Skeletal muscle tissue (tissue), 4 donors: ENCODE results near the gene CCDC74A. TPM values are rescaled to one million over a fixed set of nuclear protein-coding genes. Genes with fewer than 3 reads are reported as not detected.
"Not testable (repeated sequence)": the region's sequence is repeated elsewhere in the genome, so short reads cannot be mapped to it uniquely, and the experiment has no call there.

Experiments used
- H3K27ac ChIP-seq: one replicate; pipeline ENCODE4 v1.7.0; 2013; ENCODE audit warnings: mild to moderate bottlenecking, low read depth, low read length, inconsistent platforms
- H3K27me3 ChIP-seq, 3 donors: one replicate each; pipeline ENCODE4 v1.7.0; 2013; ENCODE audit warnings: low read length in 3 of 3; ENCODE audit not compliant: control insufficient read depth in 3 of 3, insufficient read depth in 3 of 3
- H3K36me3 ChIP-seq, 3 donors: one replicate each; pipeline ENCODE4 v1.7.0; 2013; ENCODE audit warnings: low read length in 3 of 3; ENCODE audit not compliant: control insufficient read depth in 3 of 3, insufficient read depth in 3 of 3
- H3K4me1 ChIP-seq, 3 donors: one replicate each; pipeline ENCODE4 v1.7.0; 2013; ENCODE audit warnings: low read length in 3 of 3, mild to moderate bottlenecking in 3 of 3; ENCODE audit not compliant: control insufficient read depth in 3 of 3, insufficient read depth in 3 of 3
- H3K4me3 ChIP-seq, 3 donors: one replicate each; pipeline ENCODE4 v1.7.0; 2013; ENCODE audit warnings: low read length in 3 of 3
- H3K9ac ChIP-seq, 3 donors: one replicate each; pipeline ENCODE4 v1.7.0; 2013; ENCODE audit warnings: low read length in 3 of 3, mild to moderate bottlenecking in 3 of 3, moderate library complexity in 2 of 3, low read depth in 1 of 3
- H3K9me3 ChIP-seq, 3 donors: one replicate each; pipeline ENCODE4 v1.7.0; 2013; ENCODE audit warnings: low read length in 3 of 3; ENCODE audit not compliant: control insufficient read depth in 3 of 3
- total RNA-seq: library from RNA; depleted of rRNA; stranded (reverse); fragments of >200 nt; gene quantifications from one replicate; pipeline ENCODE4 v1.2.3, GENCODE V29; 2014
- donor health status: Osteomylitis.

Gene CCDC74A
- total RNA-seq, 1 donor from 2014 or later: 1.0 TPM

GRCh38 chr2:131488306-131489205 is 39.1 kb upstream of the CCDC74A start:
- Histone ChIP-seq H3K4me1 (peaks cover 2 to 9% (median 5%) of the 10 kb centered on the region in 3 donors), H3K9me3 (no peaks in the 10 kb centered on the region), H3K27me3 (no peaks in the 10 kb centered on the region), H3K9ac (no peak overlapping the region), H3K4me3 (no peak overlapping the region), H3K27ac (no peak overlapping the region), H3K36me3 (no peaks in the 10 kb centered on the region)

- H3K27ac ChIP-seq, H3K9me3 ChIP-seq, H3K36me3 ChIP-seq, H3K27me3 ChIP-seq: not testable (repeated sequence)
- Histone ChIP-seq H3K4me3 (peak overlapping the region in 2 of 3 donors; percentile 45 to 58), H3K9ac (peak overlapping the region; percentile 20 to 53 (median 50)), H3K4me1 (peaks cover 7 to 20% (median 13%) of the 10 kb centered on the region in 3 donors)
These were observed 36.8 kb upstream of the CCDC74A start for GRCh38 chr2:131490616-131491468.

DNA sequence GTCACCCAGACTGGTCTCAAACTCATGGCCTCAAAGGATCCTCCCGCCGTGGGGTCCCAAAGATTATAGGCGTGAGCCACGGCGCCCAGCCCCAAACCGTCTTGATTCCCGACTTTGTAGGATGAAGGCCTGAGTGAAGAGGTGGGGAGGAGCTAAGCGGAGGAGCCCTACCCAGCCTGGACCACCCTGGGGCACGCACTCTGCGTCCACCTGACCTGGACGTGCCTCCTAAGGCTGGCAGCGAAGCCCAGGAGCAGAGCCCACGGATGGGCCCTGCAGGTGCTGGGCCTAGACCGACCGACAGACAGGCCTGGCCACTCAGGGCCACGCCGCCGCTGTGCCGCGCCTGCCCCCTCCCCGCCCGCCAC is 36.2 kb upstream of the CCDC74A start:
- H3K36me3 ChIP-seq, H3K27me3 ChIP-seq, H3K9me3 ChIP-seq, H3K27ac ChIP-seq: not testable (repeated sequence)
- H3K4me3 ChIP-seq: peak overlapping the region; percentile 45 to 62 (median 58)
- peak overlapping the region; percentile 20 to 53 (median 50) for H3K9ac ChIP-seq
- peaks cover 7 to 20% (median 13%) of the 10 kb centered on the region in 3 donors for H3K4me1 ChIP-seq

DNA sequence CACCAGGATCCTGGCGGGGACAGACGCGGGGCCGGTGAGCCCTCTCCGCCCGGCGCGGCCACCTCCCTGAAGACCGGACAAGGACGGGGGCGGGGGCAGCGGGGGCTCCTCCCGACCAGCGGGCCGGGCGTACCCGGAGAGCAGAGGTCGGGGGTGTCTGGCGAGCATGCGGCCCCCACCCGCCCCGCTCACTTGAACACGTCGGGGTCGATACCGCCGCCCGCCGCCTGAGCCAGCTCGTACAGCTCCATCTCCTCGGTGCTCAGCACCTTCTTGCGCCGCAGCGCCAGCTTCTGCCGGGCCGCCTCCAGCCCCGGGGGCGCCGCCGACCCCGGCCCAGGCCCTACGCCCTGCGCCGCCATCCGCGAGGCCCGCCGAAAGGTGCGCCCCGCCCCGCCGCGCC is 35.7 kb upstream of the CCDC74A start, which contains the start of gene MZT2A:
TSS of gene MZT2A (minus strand) at position 383 of the 403 bp plus-strand sequence. CDS start at position 362, 21 bp downstream.
- not testable (repeated sequence) for H3K9me3 ChIP-seq, H3K27me3 ChIP-seq, H3K36me3 ChIP-seq
- peak within 1 kb of the TSS; percentile 82 to 95 (median 93) for H3K9ac ChIP-seq
- peaks cover 7 to 20% (median 13%) of the 10 kb centered on the region in 3 donors for H3K4me1 ChIP-seq
- peak within 1 kb of the TSS; percentile 91 to 95 (median 92) for H3K4me3 ChIP-seq
- H3K27ac ChIP-seq: peak within 1 kb of the TSS; percentile 83

DNA sequence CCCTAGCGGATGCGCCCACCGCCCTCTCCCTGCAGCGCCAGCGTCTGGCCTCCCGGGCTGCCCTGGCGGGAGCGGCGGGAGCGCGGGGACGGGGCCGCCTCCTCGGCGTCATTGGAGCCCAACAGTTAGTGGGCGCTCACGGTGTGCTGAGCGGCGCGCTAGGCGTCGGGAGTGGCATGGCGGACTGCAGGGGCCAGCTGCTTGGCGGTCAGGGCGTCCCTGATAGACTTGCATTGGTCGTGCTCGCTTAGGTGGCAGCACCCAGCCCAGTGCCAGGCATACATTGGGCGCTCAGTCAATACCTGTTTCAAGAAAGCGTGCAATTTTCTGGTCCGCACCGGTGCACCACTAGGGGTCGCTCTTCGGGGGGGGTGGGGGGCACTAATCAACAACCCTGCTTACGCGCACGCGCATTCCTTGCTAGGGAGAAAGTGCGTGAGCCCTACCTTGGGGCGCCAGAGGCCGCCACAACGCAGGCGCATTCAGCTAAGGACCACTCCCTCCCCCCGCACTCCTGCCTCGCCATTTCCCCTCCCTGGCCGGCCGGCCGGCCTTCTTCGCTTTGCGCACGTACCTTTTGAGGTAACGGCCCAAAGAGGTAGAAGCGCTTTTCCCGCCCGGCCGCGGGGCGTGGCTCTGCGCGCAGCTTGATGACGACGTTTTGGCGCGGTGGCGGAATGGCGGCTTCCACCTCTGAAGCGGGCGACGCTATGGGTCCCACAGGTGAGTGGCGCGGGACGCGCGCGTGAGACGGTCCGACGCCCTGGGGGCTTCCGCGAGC is 35.1 kb upstream of the CCDC74A start:
- Histone ChIP-seq H3K4me1 (peaks cover 7 to 20% (median 13%) of the 10 kb centered on the region in 3 donors), H3K9ac (peak overlapping the region; percentile 82 to 95 (median 93)), H3K36me3 (no peaks in the 10 kb centered on the region), H3K27ac (peak overlapping the region; percentile 83), H3K9me3 (no peaks in the 10 kb centered on the region), H3K27me3 (no peaks in the 10 kb centered on the region), H3K4me3 (peak overlapping the region; percentile 91 to 95 (median 92))

DNA sequence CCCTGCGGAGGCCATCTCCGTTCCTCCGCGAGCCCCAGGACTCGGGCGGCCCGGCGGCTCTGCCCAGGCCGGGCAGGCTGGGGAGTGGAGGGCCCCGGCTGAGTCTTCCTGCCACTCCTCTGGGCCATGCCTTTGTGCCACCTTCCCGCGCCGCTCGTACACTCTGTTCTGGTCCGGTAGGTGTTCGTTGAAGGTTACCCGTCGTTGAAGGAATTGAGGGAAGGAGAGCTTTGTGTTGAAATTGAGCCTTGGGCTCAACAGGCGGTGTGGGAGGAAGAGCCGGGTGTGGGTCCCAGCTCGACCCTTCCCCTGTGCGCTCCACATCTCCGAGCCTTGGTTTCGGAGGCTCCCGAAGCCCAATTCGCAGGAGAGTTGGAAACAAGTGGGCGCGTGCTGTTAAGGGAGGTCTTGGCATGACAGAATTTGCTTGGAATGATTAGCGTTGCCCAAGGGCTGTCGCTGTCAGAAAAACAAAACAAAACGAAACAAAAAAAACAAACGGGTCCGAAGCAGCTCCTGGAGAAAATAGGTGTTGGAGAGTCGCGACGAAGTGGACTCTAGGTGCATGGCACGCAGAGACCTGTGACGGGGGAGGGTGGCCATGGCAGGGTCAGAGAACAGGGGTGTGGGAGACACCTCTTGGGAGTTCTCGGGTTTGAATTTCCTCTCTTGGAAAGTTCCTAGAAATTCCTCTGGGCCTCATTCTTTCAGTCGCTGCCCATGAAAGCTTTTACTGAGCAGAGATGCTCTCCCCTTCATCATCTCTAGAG is 34.3 kb upstream of the CCDC74A start:
- H3K4me1 ChIP-seq: peaks cover 9 to 25% (median 13%) of the 10 kb centered on the region in 3 donors
- H3K27me3 ChIP-seq: no peaks in the 10 kb centered on the region
- H3K4me3 ChIP-seq: peak overlapping the region; percentile 91 to 95 (median 92)

GRCh38 chr2:131495506-131495905 is 32.2 kb upstream of the CCDC74A start:
- not testable (repeated sequence) for H3K27ac ChIP-seq, H3K27me3 ChIP-seq, H3K4me3 ChIP-seq, H3K9me3 ChIP-seq, H3K9ac ChIP-seq, H3K36me3 ChIP-seq
- peaks cover 12 to 28% (median 13%) of the 10 kb centered on the region in 3 donors for H3K4me1 ChIP-seq

More for the DNA sequence above, 34.3 kb upstream of the CCDC74A start:
- Histone ChIP-seq H3K9me3 (no peaks in the 10 kb centered on the region), H3K9ac (peak overlapping the region; percentile 82 to 95 (median 93)), H3K27ac (peak overlapping the region; percentile 83), H3K36me3 (peaks cover 0 to 2% (median 0%) of the 10 kb centered on the region in 3 donors)

- H3K9ac ChIP-seq, H3K4me3 ChIP-seq, H3K27ac ChIP-seq, H3K27me3 ChIP-seq, H3K9me3 ChIP-seq: not testable (repeated sequence)
- Histone ChIP-seq H3K4me1 (peaks cover 8 to 20% (median 9%) of the 10 kb centered on the region in 3 donors), H3K36me3 (peaks cover 19 to 21% (median 20%) of the 10 kb centered on the region in 3 donors)
These were observed 29.2 kb upstream of the CCDC74A start for GRCh38 chr2:131498321-131498973.
